HCT116 (cell line): ENCODE data around the gene DLK1. TPM values are rescaled to one million over a fixed set of nuclear protein-coding genes. Genes with fewer than 3 reads are reported as not detected.

Experiments used
- ATAC-seq: fragments of 200-7000 bp; cut with Tn5 transposase; 2 replicates; pipeline ENCODE4 v1.9.1; 2020; ENCODE audit warnings: mild to moderate bottlenecking, moderate library complexity
- BruUV-seq: library from RNA; stranded (reverse); fragments of 400-500 nt; replicated peaks from 2 replicates; lab custom pipeline; 2021; lab: Mats Ljungman, UMichigan
- CTCF ChIA-PET: fragments of 300-600 bp; sonication (Branson Sonifier 250); formaldehyde crosslinking; loops from one replicate; lab custom pipeline; 2021; ENCODE audit warnings: antibody characterized with exemption; lab: Charles Lee
- POLR2A ChIA-PET: fragments of 300-600, 350-600 bp; sonication (Branson Sonifier 250); formaldehyde crosslinking; loops from one replicate; lab custom pipeline; 2021; ENCODE audit warnings: antibody characterized with exemption; lab: Charles Lee
- RAD21 ChIA-PET, 2 experiments: fragments of 300-600 bp; sonication (Branson Sonifier 250); formaldehyde crosslinking; loops; one replicate each; lab custom pipeline; 2023; ENCODE audit warnings: low total read pairs in 2 of 2; ENCODE audit not compliant: uncharacterized antibody in 2 of 2, unreplicated experiment in 2 of 2, low non-redundant PET in 1 of 2; lab: Charles Lee
- DNase-seq: peaks from one replicate; pipeline ENCODE4 v3.0.0-alpha.2; 2010; ENCODE audit warnings: low read depth, low spot score
- H2AFZ ChIP-seq: fragments of 200-600 bp; shearing (Covaris generic), sonication (generic); 2 replicates; pipeline ENCODE4 v1.6.1; 2017; ENCODE audit warnings: low read depth, mixed run types, mixed read lengths, antibody characterized with exemption, low read length; ENCODE audit not compliant: poor library complexity, severe bottlenecking
- H3K27ac ChIP-seq: 2 replicates; pipeline ENCODE4 v1.5.1; 2012; ENCODE audit warnings: low read depth, low read length
- H3K27me3 ChIP-seq: fragments of 200-600 bp; sonication (generic); 2 replicates; pipeline ENCODE4 v1.6.1; 2016; ENCODE audit warnings: mixed run types, low read length, mixed read lengths; ENCODE audit not compliant: insufficient read depth
- H3K36me3 ChIP-seq, 2 experiments: fragments of 200-500 bp in 1 of 2; fragments of 200-600 bp in 1 of 2; sonication (Bioruptor generic) in 1 of 2; sonication (generic) in 1 of 2; 2 replicates each; pipeline versions ENCODE4 v1.5.1 to v1.6.1; 2014 to 2016; ENCODE audit warnings: low read length in 2 of 2, inconsistent platforms in 1 of 2, mixed read lengths in 1 of 2, mixed run types in 1 of 2; ENCODE audit not compliant: insufficient read depth in 2 of 2, control insufficient read depth in 1 of 2
- H3K4me1 ChIP-seq, 2 experiments: fragments of 200-600 bp in 1 of 2; sonication (generic) in 1 of 2; 2 replicates each; pipeline versions ENCODE4 v1.5.1 to v1.6.1; 2012 to 2017; ENCODE audit warnings: low read length in 2 of 2, inconsistent platforms in 1 of 2, mild to moderate bottlenecking in 1 of 2, mixed read lengths in 1 of 2, mixed run types in 1 of 2, moderate library complexity in 1 of 2; ENCODE audit not compliant: insufficient read depth in 2 of 2, control insufficient read depth in 1 of 2
- H3K4me2 ChIP-seq: fragments of 200-600 bp; sonication (generic); 2 replicates; pipeline ENCODE4 v1.6.1; 2017; ENCODE audit warnings: mixed run types, low read length, mixed read lengths
- H3K4me3 ChIP-seq, 2 experiments: fragments of 200-600 bp in 1 of 2; sonication (generic) in 1 of 2; replicated peaks in 1 of 2; 2 replicates each; pipeline ENCODE4 v1.5.1; 2011 to 2016; ENCODE audit warnings: low read length in 2 of 2, control low read depth in 1 of 2, low read depth in 1 of 2, mild to moderate bottlenecking in 1 of 2, mixed read lengths in 1 of 2, mixed run types in 1 of 2
- H3K79me2 ChIP-seq: fragments of 200-600 bp; sonication (generic); 2 replicates; pipeline ENCODE4 v1.6.1; 2017; ENCODE audit warnings: mild to moderate bottlenecking, mixed run types, low read length, moderate library complexity, mixed read lengths; ENCODE audit not compliant: insufficient read depth
- H3K9ac ChIP-seq: fragments of 200-600 bp; sonication (generic); 2 replicates; pipeline ENCODE4 v1.6.1; 2016; ENCODE audit warnings: low read length, mixed read lengths
- H3K9me2 ChIP-seq: fragments of 200-600 bp; sonication (generic), shearing (Covaris generic); 2 replicates; pipeline ENCODE4 v1.6.1; 2017; ENCODE audit warnings: mixed run types, mild to moderate bottlenecking, moderate library complexity; ENCODE audit not compliant: insufficient read depth
- H3K9me3 ChIP-seq, 2 experiments: fragments of 200-500 bp in 1 of 2; fragments of 200-600 bp in 1 of 2; sonication (Bioruptor generic) in 1 of 2; sonication (generic) in 1 of 2; 2 replicates each; pipeline ENCODE4 v1.6.1; 2014 to 2017; ENCODE audit warnings: low read length in 2 of 2, mixed read lengths in 2 of 2, inconsistent platforms in 1 of 2, low read depth in 1 of 2, mild to moderate bottlenecking in 1 of 2, mixed run types in 1 of 2, moderate library complexity in 1 of 2; ENCODE audit not compliant: control insufficient read depth in 1 of 2, insufficient read depth in 1 of 2
- H4K20me1 ChIP-seq: fragments of 200-600 bp; sonication (generic), shearing (Covaris generic); 2 replicates; pipeline ENCODE4 v1.6.1; 2017; ENCODE audit warnings: mixed run types, mild to moderate bottlenecking, moderate library complexity; ENCODE audit not compliant: insufficient read depth
- CTCF ChIP-seq, 3 experiments: fragments of 200-600 bp in 1 of 3; sonication (generic) in 1 of 3; IDR thresholded peaks in 2 of 3; conservative IDR thresholded peaks in 1 of 3; 2 replicates each; pipeline ENCODE4 v1.5.1; 2012 to 2017; ENCODE audit warnings: low read depth in 2 of 3, low read length in 2 of 3, antibody characterized with exemption in 1 of 3, borderline replicate concordance in 1 of 3, control low read depth in 1 of 3, mild to moderate bottlenecking in 1 of 3, mixed read lengths in 1 of 3, mixed run types in 1 of 3, moderate library complexity in 1 of 3; ENCODE audit not compliant: insufficient read depth in 1 of 3
- EGR1 ChIP-seq: IDR thresholded peaks from 2 replicates; pipeline ENCODE4 v1.6.1; 2012; ENCODE audit warnings: low read depth
- ELF1 ChIP-seq: IDR thresholded peaks from 2 replicates; pipeline ENCODE4 v1.6.1; 2012; ENCODE audit warnings: low read depth, borderline replicate concordance
- EZH2 ChIP-seq: fragments of 200-600 bp; sonication (generic); IDR thresholded peaks from 2 replicates; pipeline ENCODE4 v1.6.1; 2017; ENCODE audit warnings: antibody characterized with exemption, mixed run types
- FOSL1 ChIP-seq: IDR thresholded peaks from 2 replicates; pipeline ENCODE4 v1.6.1; 2012; ENCODE audit warnings: low read depth
- JUND ChIP-seq: IDR thresholded peaks from 2 replicates; pipeline ENCODE4 v1.6.1; 2012
- MAX ChIP-seq: IDR thresholded peaks from 2 replicates; pipeline ENCODE4 v1.6.1; 2012
- POLR2A ChIP-seq: IDR thresholded peaks from 2 replicates; pipeline ENCODE4 v1.7.0; 2011; ENCODE audit warnings: borderline replicate concordance; ENCODE audit not compliant: insufficient read depth, insufficient read length; ENCODE audit errors: extremely low read depth
- RAD21 ChIP-seq: IDR thresholded peaks from 2 replicates; pipeline ENCODE4 v1.6.1; 2012; ENCODE audit warnings: low read depth, mild to moderate bottlenecking
- SP1 ChIP-seq: IDR thresholded peaks from 2 replicates; pipeline ENCODE4 v1.6.1; 2012; ENCODE audit warnings: low read depth
- SRF ChIP-seq: IDR thresholded peaks from 2 replicates; pipeline ENCODE4 v1.6.1; 2012; ENCODE audit warnings: low read depth
- TCF7L2 ChIP-seq: IDR thresholded peaks from 2 replicates; pipeline ENCODE4 v1.7.0; 2011; ENCODE audit warnings: borderline replicate concordance, inconsistent platforms; ENCODE audit not compliant: insufficient read depth, insufficient read length; ENCODE audit errors: extremely low read depth
- intact Hi-C: fragments of 100-400 bp; cut with micrococcal nuclease; formaldehyde crosslinking; loops from 2 replicates; pipeline ENCODE4 v1.10.0; 2022
- total RNA-seq: library from RNA; stranded (reverse); gene quantifications from one replicate; pipeline ENCODE4 v1.2.1, GENCODE V29; 2021; ENCODE audit not compliant: unreplicated experiment

The DLK1 gene
- total RNA-seq, 1 experiment from 2014 or later, result 1.5 TPM

GRCh38 chr14:100722367-100722766 is 4.3 kb upstream of the DLK1 start:
- DNase-seq (no peak), ATAC-seq (no peak)
- TF ChIP-seq JUND, result no peak
- TF ChIP-seq SRF, result no peak
- no peak for TF ChIP-seq RAD21
- no peak for TF ChIP-seq FOSL1
- TF ChIP-seq EZH2, result no peak
- TF ChIP-seq ELF1, result no peak
- TF ChIP-seq EGR1, result no peak
- no peak for TF ChIP-seq TCF7L2
- TF ChIP-seq POLR2A, result no peak
- no peak for TF ChIP-seq CTCF (IDR thresholded peaks at IDR 0.05 in 2 of 3, conservative IDR thresholded peaks at IDR 0.05 in 1 of 3; ENCODE audit: borderline replicate concordance in 1 of 3, insufficient read depth in 1 of 3, low read depth in 2 of 3, low read length in 2 of 3)
- no peak for TF ChIP-seq SP1
- TF ChIP-seq MAX, result no peak
- no peak overlapping the region for H3K27ac ChIP-seq
- no peak overlapping the region for H3K4me2 ChIP-seq
- no TSS peak for BruUV-seq
- CTCF ChIA-PET, result no interaction called here
- no peak overlapping the region for H3K9ac ChIP-seq
- H3K36me3 ChIP-seq, result no peaks in the 10 kb centered on the region
- H3K4me1 ChIP-seq, result no peaks in the 10 kb centered on the region
- no peaks in the 10 kb centered on the region for H3K9me2 ChIP-seq
- intact Hi-C loops, result no loop called here
- no peaks in the 10 kb centered on the region for H4K20me1 ChIP-seq
- RAD21 ChIA-PET, result no interaction called here
- no peak overlapping the region for H2AFZ ChIP-seq
- H3K9me3 ChIP-seq, result no peaks in the 10 kb centered on the region
- H3K79me2 ChIP-seq, result no peaks in the 10 kb centered on the region
- H3K27me3 ChIP-seq, result peaks cover 3% of the 10 kb centered on the region; the same call in 1 of the 2 replicates
- POLR2A ChIA-PET, result no interaction called here
- H3K4me3 ChIP-seq, result no peak overlapping the region
